Measurements from ENCODE around the gene TESK2.

GRCh38 chr1:45373573-45373972 is 117.4 kb downstream of the TESK2 start:
- TF ChIP-seq GMEB1 (CRISPR knock-in tag; IDR thresholded peaks at IDR 0.05; ENCODE audit: borderline replicate concordance) = no peak
- no peak for TF ChIP-seq MYNN (CRISPR knock-in tag; IDR thresholded peaks at IDR 0.05; ENCODE audit: low read depth)
